Subcutaneous abdominal adipose tissue (tissue), 5 donors: ENCODE results near the gene GNAI1.

ENCODE experiments used
- H3K27ac ChIP-seq: one replicate; pipeline ENCODE4 v1.7.0; 2013; ENCODE audit warnings: low read depth, mild to moderate bottlenecking, inconsistent platforms, low read length, moderate library complexity
- H3K27me3 ChIP-seq, 5 donors: one replicate each; pipeline ENCODE4 v1.7.0; 2013; ENCODE audit warnings: low read length in 5 of 5, inconsistent platforms in 1 of 5; ENCODE audit not compliant: control insufficient read depth in 5 of 5, insufficient read depth in 4 of 5
- H3K36me3 ChIP-seq, 5 donors: one replicate each; pipeline ENCODE4 v1.7.0; 2013; ENCODE audit warnings: low read length in 5 of 5; ENCODE audit not compliant: control insufficient read depth in 5 of 5, insufficient read depth in 5 of 5
- H3K4me1 ChIP-seq, 5 donors: one replicate each; pipeline ENCODE4 v1.7.0; 2013; ENCODE audit warnings: low read length in 5 of 5, mild to moderate bottlenecking in 3 of 5, moderate library complexity in 1 of 5; ENCODE audit not compliant: control insufficient read depth in 5 of 5, insufficient read depth in 5 of 5
- H3K4me3 ChIP-seq, 5 donors: one replicate each; pipeline ENCODE4 v1.7.0; 2013; ENCODE audit warnings: low read length in 5 of 5, low read depth in 1 of 5
- H3K9ac ChIP-seq, 5 donors: one replicate each; pipeline ENCODE4 v1.7.0; 2013; ENCODE audit warnings: low read length in 5 of 5, mild to moderate bottlenecking in 4 of 5, moderate library complexity in 3 of 5
- H3K9me3 ChIP-seq, 5 donors: one replicate each; pipeline ENCODE4 v1.7.0; 2013; ENCODE audit warnings: low read length in 5 of 5; ENCODE audit not compliant: control insufficient read depth in 5 of 5
- donor health status: healthy.
- donor health status: healthy.
- donor health status: healthy.
- donor health status: healthy.
- donor health status: healthy.

GNAI1 gene

DNA sequence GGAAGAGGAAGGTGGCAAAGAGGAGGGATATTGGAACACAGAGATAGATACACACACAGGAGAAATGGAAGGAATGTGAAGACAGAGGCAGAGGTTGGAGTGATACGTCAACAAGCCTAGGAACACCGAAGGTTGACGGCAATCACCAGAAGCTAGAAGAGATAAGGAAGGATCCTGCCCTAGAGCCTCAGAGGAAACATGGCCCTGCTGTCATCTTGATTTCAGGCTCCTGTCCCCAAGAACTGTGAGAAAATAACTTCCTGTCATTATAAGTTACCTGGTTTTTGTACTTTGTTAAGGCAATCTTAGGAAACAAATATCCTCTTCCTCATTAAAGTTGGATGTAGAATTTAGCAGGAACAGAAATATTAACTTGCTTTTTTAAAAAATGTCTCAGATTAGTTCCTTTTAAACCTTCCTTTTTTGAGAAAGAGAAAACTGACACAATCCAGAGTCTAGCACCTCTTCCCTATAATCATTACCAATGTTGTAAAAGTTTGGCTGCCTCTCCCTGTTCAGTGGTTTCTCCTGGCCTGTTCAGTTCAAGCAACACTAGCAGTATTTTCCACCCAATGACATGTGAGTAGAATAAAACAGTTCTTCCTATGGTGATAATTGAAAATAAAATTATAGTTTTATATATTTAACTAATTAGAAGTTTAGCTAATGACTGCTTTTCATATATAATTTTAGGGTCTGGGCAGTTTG, 28.8 kb upstream of the GNAI1 start:
- no peaks in the 10 kb centered on the region for H3K36me3 ChIP-seq
- peaks cover 0 to 20% (median 7%) of the 10 kb centered on the region in 5 donors for H3K4me1 ChIP-seq
- no peaks in the 10 kb centered on the region for H3K27me3 ChIP-seq
- peak overlapping the region; percentile 8 for H3K27ac ChIP-seq
- no peak overlapping the region for H3K4me3 ChIP-seq
- H3K9ac ChIP-seq: no peak overlapping the region
- H3K9me3 ChIP-seq: no peaks in the 10 kb centered on the region

- Histone ChIP-seq H3K27ac (peak overlapping the region; percentile 49), H3K27me3 (no peaks in the 10 kb centered on the region), H3K9me3 (no peaks in the 10 kb centered on the region), H3K4me3 (no peak overlapping the region), H3K4me1 (peaks cover 0 to 20% (median 7%) of the 10 kb centered on the region in 5 donors), H3K9ac (no peak overlapping the region), H3K36me3 (no peaks in the 10 kb centered on the region)
Observed at GRCh38 chr7:80106498-80107113, 28.0 kb upstream of the GNAI1 start.

DNA sequence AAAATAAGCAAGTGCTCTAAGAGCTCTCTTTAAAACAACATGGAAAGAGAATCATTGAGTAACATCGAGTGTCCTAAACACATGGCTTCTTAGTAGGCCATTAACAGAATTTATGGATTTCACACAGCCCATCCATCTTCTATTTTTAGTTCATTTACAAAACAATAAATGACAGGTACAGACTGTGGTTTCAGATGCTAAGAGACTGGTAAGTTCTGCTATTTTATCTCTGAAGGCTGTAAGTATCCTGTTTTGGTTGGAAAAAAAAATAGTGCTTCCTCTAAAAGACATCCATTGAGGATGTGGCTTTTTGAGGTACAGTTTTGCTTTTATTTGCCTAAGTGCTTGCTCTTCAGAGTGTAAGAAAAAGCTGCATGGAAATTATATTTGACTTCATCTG, 27.4 kb upstream of the GNAI1 start:
- H3K4me3 ChIP-seq: no peak overlapping the region
- peaks cover 0 to 20% (median 7%) of the 10 kb centered on the region in 5 donors for H3K4me1 ChIP-seq
- H3K27ac ChIP-seq: peak overlapping the region; percentile 49
- no peaks in the 10 kb centered on the region for H3K36me3 ChIP-seq
- H3K27me3 ChIP-seq: no peaks in the 10 kb centered on the region
- H3K9me3 ChIP-seq: no peaks in the 10 kb centered on the region
- H3K9ac ChIP-seq: no peak overlapping the region

- H3K27me3 ChIP-seq: no peaks in the 10 kb centered on the region
- no peak overlapping the region for H3K4me3 ChIP-seq
- H3K36me3 ChIP-seq: no peaks in the 10 kb centered on the region
- no peaks in the 10 kb centered on the region for H3K9me3 ChIP-seq
- peaks cover 0 to 20% (median 7%) of the 10 kb centered on the region in 5 donors for H3K4me1 ChIP-seq
- H3K27ac ChIP-seq: no peak overlapping the region
- no peak overlapping the region for H3K9ac ChIP-seq
Observed at GRCh38 chr7:80110376-80110775, 24.3 kb upstream of the GNAI1 start.

- Histone ChIP-seq H3K27me3 (no peaks in the 10 kb centered on the region), H3K4me1 (no peaks in the 10 kb centered on the region), H3K9ac (no peak overlapping the region), H3K9me3 (no peaks in the 10 kb centered on the region), H3K4me3 (no peak overlapping the region), H3K36me3 (no peaks in the 10 kb centered on the region), H3K27ac (no peak overlapping the region)
Observed at GRCh38 chr7:80114159-80114558, 20.5 kb upstream of the GNAI1 start.

GRCh38 chr7:80124526-80125264, 9.9 kb upstream of the GNAI1 start:
- H3K36me3 ChIP-seq: no peaks in the 10 kb centered on the region
- H3K9me3 ChIP-seq: no peaks in the 10 kb centered on the region
- H3K27me3 ChIP-seq: no peaks in the 10 kb centered on the region
- no peak overlapping the region for H3K27ac ChIP-seq
- H3K9ac ChIP-seq: no peak overlapping the region
- no peak overlapping the region for H3K4me3 ChIP-seq
- H3K4me1 ChIP-seq: peaks cover 0 to 3% (median 0%) of the 10 kb centered on the region in 5 donors

DNA sequence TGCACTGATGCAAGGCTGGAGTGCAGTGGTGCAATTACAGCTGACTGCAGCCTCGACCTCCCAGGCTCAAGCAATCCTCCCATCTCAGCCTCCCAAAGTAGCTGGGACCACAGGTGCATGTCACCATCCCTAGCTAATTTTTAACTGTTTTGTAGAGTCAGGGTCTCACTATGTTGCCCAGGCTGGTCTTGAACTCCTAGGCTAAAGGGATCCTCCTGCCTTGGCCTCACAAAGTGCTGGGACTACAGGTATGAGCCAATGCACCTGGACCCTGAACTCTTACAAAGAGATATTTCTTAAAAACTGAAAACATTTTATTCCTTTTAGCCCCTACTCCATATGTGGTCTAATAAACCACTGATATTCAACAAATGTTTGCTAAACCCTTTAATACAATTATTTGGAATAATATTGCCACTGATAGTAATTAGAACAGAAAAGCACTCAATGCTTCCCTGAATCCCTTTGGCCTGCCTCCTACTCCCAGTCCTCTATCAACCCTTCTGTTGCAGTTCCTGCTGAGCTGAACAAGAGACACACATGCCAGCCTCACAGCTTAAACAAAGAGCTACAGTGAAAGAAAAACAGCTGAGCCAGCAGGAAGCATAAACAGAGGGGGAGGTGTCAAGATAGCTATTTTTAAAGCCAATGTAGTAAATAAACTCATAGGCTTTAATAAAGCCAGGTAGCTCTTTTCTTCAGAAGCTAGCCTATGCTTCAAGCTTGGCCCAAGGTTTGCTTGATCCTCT, 7.0 kb upstream of the GNAI1 start:
- H3K27ac ChIP-seq: no peak overlapping the region

GRCh38 chr7:80128918-80129317, 5.7 kb upstream of the GNAI1 start:
- Histone ChIP-seq H3K27me3 (no peaks in the 10 kb centered on the region), H3K4me1 (peaks cover 0 to 15% (median 1%) of the 10 kb centered on the region in 5 donors), H3K9ac (no peak overlapping the region), H3K27ac (no peak overlapping the region), H3K36me3 (no peaks in the 10 kb centered on the region), H3K9me3 (no peaks in the 10 kb centered on the region), H3K4me3 (no peak overlapping the region)

More for the DNA sequence above, 7.0 kb upstream of the GNAI1 start:
- Histone ChIP-seq H3K4me3 (no peak overlapping the region), H3K36me3 (no peaks in the 10 kb centered on the region), H3K9me3 (no peaks in the 10 kb centered on the region), H3K27me3 (no peaks in the 10 kb centered on the region), H3K4me1 (peaks cover 0 to 5% (median 0%) of the 10 kb centered on the region in 5 donors), H3K9ac (no peak overlapping the region)

DNA sequence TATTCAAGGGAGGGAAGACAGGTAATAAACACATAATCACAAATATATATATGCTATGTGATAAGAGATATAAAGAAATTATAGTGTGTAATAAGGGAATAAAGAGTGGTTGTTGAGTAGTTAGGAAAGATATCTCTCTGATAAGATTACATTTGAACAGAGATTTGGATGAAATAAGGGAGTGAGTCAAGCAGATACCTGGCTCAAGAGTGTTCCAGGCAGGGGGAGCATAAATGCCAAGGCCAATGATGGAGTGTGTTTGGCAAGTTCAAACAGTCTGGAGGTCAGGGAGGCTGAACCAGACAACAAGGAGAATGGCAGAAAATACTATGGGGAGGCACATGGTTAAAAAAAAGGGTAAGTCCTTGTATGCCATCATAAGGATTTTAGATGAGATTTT, 4.8 kb upstream of the GNAI1 start:
- H3K27ac ChIP-seq: no peak overlapping the region
- H3K9me3 ChIP-seq: no peaks in the 10 kb centered on the region
- no peaks in the 10 kb centered on the region for H3K36me3 ChIP-seq
- H3K4me1 ChIP-seq: peaks cover 0 to 18% (median 5%) of the 10 kb centered on the region in 5 donors
- H3K27me3 ChIP-seq: no peaks in the 10 kb centered on the region
- no peak overlapping the region for H3K4me3 ChIP-seq
- H3K9ac ChIP-seq: no peak overlapping the region
